ENCODE measurements around the gene ZFP30. TPM values are rescaled to one million over a fixed set of nuclear protein-coding genes. Genes with fewer than 3 reads are reported as not detected.

Gene ZFP30
- polyA plus RNA-seq, 1 donor from 2014 or later = 54.7 TPM

DNA sequence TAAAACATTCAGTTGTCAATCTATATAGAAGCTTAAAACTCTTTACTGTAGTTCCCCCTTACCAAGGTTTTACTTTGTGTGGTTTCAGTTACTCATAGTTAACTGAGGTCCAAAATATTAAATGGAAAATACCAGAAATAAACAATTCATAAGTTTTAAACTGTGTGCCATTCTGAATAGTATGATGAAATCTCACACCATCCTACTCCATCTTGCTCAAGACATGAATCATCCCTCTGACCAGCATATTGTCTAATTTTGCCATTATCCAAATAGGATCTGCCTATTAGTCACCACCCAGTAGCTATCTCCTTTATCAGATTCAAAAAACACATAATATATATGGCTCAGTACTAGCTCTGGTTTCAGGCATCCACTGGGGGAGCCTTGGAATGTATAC is 83.1 kb downstream of the ZFP30 start:
- Histone ChIP-seq H3K27ac (ENCODE audit: low read length) (no peak overlapping the region), H3K4me2 (ENCODE audit: low read length) (no peak overlapping the region), H4K20me1 (ENCODE audit: insufficient read depth) (no peaks in the 10 kb centered on the region), H3K79me2 (replicated peaks; ENCODE audit: insufficient read depth, low read length) (no peaks in the 10 kb centered on the region), H3K27me3 (ENCODE audit: insufficient read depth, low read depth, low read length) (no peaks in the 10 kb centered on the region), H3K9ac (ENCODE audit: low read length) (no peak overlapping the region), H3K36me3 (ENCODE audit: insufficient read depth, low read length) (peaks cover 19% of the 10 kb centered on the region), H3K4me3 (ENCODE audit: low read length) (no peak overlapping the region), H3F3A (ENCODE audit: insufficient read depth, low read length, poor library complexity, severe bottlenecking) (no peaks in the 10 kb centered on the region), H3K9me2 (ENCODE audit: insufficient read depth, low read length) (no peaks in the 10 kb centered on the region), H2AFZ (ENCODE audit: low read depth, low read length) (no peak overlapping the region), H3K9me3 (ENCODE audit: low read length) (peaks cover 23% of the 10 kb centered on the region)
- TF ChIP-seq EZH2 (IDR thresholded peaks at IDR 0.05; ENCODE audit: borderline replicate concordance, insufficient read depth, low read length, poor library complexity, severe bottlenecking) = no peak
- no peak for TF ChIP-seq POLR2AphosphoS5 (IDR thresholded peaks at IDR 0.05)
- no peak for TF ChIP-seq TAF1 (IDR thresholded peaks at IDR 0.05; ENCODE audit: low read depth)
- no peak for TF ChIP-seq EP300 (conservative IDR thresholded peaks at IDR 0.05; ENCODE audit: poor library complexity, severe bottlenecking)
- no peak for TF ChIP-seq MXI1 (conservative IDR thresholded peaks at IDR 0.05; ENCODE audit: poor library complexity, severe bottlenecking)
- TF ChIP-seq, protein P1, sequence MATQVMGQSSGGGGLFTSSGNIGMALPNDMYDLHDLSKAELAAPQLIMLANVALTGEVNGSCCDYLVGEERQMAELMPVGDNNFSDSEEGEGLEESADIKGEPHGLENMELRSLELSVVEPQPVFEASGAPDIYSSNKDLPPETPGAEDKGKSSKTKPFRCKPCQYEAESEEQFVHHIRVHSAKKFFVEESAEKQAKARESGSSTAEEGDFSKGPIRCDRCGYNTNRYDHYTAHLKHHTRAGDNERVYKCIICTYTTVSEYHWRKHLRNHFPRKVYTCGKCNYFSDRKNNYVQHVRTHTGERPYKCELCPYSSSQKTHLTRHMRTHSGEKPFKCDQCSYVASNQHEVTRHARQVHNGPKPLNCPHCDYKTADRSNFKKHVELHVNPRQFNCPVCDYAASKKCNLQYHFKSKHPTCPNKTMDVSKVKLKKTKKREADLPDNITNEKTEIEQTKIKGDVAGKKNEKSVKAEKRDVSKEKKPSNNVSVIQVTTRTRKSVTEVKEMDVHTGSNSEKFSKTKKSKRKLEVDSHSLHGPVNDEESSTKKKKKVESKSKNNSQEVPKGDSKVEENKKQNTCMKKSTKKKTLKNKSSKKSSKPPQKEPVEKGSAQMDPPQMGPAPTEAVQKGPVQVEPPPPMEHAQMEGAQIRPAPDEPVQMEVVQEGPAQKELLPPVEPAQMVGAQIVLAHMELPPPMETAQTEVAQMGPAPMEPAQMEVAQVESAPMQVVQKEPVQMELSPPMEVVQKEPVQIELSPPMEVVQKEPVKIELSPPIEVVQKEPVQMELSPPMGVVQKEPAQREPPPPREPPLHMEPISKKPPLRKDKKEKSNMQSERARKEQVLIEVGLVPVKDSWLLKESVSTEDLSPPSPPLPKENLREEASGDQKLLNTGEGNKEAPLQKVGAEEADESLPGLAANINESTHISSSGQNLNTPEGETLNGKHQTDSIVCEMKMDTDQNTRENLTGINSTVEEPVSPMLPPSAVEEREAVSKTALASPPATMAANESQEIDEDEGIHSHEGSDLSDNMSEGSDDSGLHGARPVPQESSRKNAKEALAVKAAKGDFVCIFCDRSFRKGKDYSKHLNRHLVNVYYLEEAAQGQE (IDR thresholded peaks at IDR 0.05; ENCODE audit: borderline replicate concordance) = no peak
- TF ChIP-seq SMC3 (conservative IDR thresholded peaks at IDR 0.05; ENCODE audit: poor library complexity) = no peak
- TF ChIP-seq, protein P2, sequence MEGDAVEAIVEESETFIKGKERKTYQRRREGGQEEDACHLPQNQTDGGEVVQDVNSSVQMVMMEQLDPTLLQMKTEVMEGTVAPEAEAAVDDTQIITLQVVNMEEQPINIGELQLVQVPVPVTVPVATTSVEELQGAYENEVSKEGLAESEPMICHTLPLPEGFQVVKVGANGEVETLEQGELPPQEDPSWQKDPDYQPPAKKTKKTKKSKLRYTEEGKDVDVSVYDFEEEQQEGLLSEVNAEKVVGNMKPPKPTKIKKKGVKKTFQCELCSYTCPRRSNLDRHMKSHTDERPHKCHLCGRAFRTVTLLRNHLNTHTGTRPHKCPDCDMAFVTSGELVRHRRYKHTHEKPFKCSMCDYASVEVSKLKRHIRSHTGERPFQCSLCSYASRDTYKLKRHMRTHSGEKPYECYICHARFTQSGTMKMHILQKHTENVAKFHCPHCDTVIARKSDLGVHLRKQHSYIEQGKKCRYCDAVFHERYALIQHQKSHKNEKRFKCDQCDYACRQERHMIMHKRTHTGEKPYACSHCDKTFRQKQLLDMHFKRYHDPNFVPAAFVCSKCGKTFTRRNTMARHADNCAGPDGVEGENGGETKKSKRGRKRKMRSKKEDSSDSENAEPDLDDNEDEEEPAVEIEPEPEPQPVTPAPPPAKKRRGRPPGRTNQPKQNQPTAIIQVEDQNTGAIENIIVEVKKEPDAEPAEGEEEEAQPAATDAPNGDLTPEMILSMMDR (IDR thresholded peaks at IDR 0.05; ENCODE audit: poor library complexity, severe bottlenecking) = no peak
- TF ChIP-seq RAD21 (conservative IDR thresholded peaks at IDR 0.05) = no peak

DNA sequence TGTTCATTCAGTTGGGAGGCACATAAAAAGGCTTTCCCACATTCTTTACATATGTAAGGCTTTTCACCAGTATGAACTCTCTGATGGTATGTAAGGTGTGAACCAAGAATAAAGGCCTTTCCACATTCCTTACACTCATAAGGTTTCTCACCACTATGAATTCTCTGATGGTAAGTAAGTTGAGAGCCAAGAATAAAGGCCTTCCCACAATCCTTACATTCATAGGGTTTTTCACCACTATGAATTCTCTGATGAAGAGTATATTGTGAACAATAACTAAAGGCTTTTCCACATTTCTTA is 89.9 kb downstream of the ZFP30 start:
- Histone ChIP-seq H3K36me3 (ENCODE audit: insufficient read depth, low read length) (peaks cover 38% of the 10 kb centered on the region), H3K9me2 (ENCODE audit: insufficient read depth, low read length) (no peaks in the 10 kb centered on the region), H4K20me1 (ENCODE audit: insufficient read depth) (no peaks in the 10 kb centered on the region), H3K27me3 (ENCODE audit: insufficient read depth, low read depth, low read length) (no peaks in the 10 kb centered on the region), H3K79me2 (replicated peaks; ENCODE audit: insufficient read depth, low read length) (no peaks in the 10 kb centered on the region), H3K27ac (ENCODE audit: low read length) (no peak overlapping the region), H2AFZ (ENCODE audit: low read depth, low read length) (no peak overlapping the region), H3K4me3 (ENCODE audit: low read length) (no peak overlapping the region), H3K9ac (ENCODE audit: low read length) (no peak overlapping the region), H3F3A (ENCODE audit: insufficient read depth, low read length, poor library complexity, severe bottlenecking) (no peaks in the 10 kb centered on the region), H3K9me3 (ENCODE audit: low read length) (peaks cover 46% of the 10 kb centered on the region), H3K4me2 (ENCODE audit: low read length) (no peak overlapping the region)
- TF ChIP-seq, protein P2 (IDR thresholded peaks at IDR 0.05; ENCODE audit: poor library complexity, severe bottlenecking) = no peak
- TF ChIP-seq RAD21 (conservative IDR thresholded peaks at IDR 0.05) (no peak), EP300 (conservative IDR thresholded peaks at IDR 0.05; ENCODE audit: poor library complexity, severe bottlenecking) (no peak), TAF1 (IDR thresholded peaks at IDR 0.05; ENCODE audit: low read depth) (no peak), SMC3 (conservative IDR thresholded peaks at IDR 0.05; ENCODE audit: poor library complexity) (no peak)
- TF ChIP-seq, protein P1 (IDR thresholded peaks at IDR 0.05; ENCODE audit: borderline replicate concordance) = no peak
